NCI-H1092 treated with DMSO at 0.1 percent for 48 hours (cell line): ENCODE data around the gene APBB2.

ENCODE experiments used
- DNase-seq: peaks from one replicate; lab custom pipeline; 2025; lab: John Stamatoyannopoulos, UW

The APBB2 gene

DNA sequence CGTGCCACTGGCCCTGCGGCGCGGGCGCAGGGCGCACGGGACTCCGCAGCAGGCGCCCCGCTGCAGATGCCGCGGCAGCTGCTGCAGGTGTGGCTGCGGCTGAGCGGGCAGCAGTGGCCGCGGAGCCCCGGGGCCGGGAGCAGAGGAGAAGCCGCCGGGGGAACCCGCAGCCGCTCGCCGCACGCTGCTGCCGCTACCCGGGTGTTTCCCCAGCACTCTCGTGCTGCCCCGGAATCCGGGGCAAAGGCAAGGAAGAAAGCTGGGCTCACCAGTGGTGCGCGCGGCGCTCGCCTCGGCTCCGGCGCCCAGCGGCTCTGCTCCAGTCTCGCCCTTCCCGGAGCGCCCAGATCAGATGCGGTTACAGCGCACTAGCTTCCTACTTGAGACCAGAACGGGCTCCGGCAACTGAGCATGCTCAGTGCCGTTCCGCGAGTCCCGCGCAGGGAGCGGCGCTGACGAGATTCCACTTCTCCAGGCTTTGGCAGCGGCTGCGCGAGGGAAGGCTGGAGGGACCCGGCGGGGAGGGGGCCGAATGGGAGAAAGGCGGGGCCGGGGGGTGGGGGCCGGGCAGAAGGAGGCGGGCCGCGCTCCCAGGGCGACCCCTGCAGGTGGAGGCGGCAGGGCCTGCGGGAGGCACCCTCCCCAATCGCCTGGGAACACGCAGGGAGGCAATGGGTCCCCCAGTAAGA lies at the start of gene APBB2:
Gene APBB2, minus strand, starts transcription at position 407 of the 689 bp plus-strand sequence. CDS start 181,288 bp downstream, outside the sequence.
- peak; percentile 96 for DNase-seq

DNA sequence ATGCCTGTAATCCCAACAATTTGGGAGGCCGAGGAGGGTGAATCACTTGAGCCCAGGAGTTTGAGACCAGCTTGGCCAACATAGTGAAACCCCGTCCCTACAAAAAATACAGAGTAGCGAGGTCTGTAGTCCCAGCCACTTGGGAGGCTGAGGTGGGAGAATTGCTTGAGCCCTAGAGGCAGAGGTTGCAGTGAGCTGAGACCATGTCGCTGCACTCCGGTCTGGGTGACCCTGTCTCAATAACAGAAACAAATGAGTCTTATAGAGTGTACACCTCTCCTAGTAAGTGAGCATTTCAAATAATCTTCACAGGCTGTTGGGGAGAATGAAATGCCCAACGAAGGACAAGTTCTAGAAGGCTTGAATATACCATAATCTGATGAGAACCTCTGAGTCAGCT lies 47.9 kb upstream of the APBB2 start:
- no peak for DNase-seq

DNA sequence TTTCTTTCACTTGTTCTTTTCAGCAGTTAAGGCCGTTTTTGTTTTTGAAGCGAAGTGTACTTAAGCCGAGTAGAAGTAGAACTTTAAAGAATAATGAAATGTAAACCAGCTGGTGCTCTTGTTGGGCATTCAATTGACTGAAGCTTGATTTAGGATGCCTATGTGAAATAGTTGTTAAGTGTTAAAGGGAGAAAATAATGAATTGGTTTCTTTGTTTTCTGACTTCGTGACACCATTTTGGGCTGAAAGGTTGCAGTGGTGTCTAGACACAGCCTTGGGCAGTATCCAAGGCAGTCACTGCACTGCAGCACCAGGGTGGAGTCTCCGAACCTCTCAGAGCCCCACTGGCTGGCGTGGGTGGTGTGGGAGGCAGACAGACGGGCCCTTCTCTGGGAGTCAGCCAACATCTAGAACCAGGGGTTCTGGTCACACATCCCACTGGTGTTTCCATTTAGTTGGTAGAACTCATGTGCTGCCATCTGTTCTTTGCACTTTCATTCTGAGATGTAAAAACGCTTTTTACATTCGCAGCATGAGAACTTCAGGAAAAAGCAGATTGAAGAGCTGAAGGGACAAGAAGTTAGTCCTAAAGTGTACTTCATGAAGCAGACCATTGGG lies 45.9 kb upstream of the APBB2 start:
- DNase-seq, result no peak

DNA sequence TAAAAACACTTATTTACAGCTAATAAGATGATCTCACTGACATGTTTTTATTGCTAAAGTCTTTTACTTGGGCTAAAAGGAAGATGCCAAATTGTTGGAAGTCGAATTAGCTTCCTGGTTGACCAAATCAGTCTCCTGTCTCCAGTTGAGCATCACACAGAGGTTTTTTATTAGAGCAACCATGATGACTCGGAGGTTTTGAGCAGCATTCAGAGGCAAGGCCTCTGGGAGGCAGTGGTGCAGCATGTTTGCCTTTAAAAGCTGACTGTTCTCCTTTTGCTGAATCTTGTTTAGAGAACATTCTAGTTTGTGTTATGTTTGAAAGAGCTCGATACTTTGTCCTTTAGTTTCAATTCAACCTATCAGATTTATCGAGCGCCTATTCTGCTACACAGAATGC lies 44.4 kb upstream of the APBB2 start:
- DNase-seq, result peak; percentile 28

DNA sequence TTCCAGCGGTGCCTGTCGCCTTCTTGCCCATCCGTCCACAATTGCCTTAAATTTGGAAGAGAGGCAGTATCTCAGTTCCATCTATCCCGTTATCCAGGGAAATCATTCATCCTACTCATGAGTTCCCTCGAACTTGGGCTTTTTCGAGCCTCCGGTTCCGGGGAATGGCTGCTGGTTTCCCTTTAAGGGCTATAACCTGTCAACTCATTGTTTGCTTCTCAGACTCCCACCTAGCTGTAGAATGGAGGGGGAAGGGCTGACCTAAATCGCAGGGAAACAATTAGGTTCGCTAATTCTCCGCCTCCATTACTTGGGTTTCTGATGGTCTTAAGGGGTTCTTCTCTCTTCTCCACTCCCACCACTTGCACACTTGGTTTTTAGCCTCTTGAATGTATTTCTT lies 43.6 kb upstream of the APBB2 start:
- DNase-seq, result peak; percentile 24

DNA sequence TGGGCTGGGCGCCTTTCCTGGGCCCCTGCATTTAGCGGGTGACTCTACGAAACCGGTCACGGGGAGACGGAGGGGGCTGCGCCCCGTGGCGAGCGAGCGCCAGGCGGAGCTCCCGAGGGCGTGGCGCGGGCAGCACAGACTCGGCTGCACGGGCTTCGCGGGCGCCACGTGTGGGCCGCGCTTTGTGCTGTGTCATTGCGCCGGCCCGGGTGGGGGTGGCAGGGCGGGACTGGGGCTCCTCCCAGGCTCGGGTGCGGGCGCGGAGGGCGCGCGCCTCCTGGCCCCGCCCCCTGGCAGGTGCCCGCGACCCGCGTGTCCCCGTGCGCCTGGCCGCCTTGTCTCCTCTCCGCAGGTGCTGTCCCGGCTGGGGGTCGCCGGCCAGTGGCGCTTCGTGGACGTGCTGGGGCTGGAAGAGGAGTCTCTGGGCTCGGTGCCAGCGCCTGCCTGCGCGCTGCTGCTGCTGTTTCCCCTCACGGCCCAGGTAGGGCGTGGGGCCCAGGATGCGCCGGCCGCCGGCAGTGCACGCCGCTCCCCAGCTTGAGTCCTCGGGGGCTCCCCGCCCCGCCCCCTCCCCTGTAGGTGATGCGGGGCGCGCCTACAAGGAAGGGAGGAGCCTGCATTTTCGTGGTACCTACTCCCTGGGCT lies 43.0 kb upstream of the APBB2 start:
- DNase-seq, result peak; percentile 67

DNA sequence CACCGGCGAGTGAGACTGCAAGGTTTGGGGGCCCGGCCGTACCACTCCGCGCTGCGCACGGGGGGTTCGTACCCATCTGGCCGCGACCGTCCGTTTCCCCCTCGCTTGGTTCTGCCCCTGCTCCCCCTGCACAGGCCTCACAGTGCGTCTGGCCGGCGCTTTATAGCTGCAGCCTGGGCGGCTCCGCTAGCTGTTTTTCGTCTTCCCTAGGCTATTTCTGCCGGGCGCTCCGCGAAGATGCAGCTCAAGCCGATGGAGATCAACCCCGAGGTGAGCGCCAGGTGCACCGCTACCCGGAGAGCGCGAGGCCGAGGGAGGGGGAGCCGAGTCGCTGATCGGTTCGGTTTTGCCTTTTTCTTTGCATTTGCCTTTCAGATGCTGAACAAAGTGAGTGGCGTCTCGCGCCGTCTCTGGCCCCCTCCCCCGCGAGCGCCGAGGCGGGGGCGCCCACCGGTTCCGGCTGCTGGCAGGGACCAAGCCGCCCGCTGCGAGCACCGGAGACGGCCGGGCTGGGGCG lies 42.5 kb upstream of the APBB2 start, which contains the start of gene UCHL1:
Gene UCHL1, plus strand, starts transcription at position 189 of the 517 bp plus-strand sequence. Its CDS starts 49 bp downstream, at position 238.
- DNase-seq, result peak; percentile 96

DNA sequence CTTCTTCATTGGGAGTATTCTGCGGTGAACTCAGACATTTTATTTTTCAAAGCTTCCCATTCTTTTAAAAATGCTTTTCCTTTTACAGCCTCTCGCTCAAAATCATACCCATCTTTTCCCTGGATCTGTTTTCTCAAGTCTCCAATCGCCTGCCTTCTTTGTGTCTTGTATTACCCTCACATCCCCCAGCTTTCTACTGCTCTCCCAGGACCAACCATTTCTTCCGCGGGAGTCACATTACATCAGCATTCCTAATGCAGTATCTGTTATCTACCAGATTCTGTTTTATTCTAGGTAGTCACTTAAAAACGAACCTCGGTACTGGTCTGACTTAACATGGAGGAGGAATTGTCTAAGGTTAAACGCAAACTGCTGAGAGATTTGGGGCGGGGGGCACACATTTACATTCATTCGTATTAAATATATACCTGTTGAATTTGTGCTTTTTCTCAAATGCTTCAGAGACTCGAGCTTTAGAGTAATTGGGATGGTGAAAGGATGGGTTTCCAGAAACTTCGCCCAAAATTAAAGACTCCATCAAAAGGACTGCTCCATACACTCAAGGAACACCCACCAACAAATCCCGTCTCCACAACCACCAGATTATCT lies 41.9 kb upstream of the APBB2 start:
- peak; percentile 60 for DNase-seq

DNA sequence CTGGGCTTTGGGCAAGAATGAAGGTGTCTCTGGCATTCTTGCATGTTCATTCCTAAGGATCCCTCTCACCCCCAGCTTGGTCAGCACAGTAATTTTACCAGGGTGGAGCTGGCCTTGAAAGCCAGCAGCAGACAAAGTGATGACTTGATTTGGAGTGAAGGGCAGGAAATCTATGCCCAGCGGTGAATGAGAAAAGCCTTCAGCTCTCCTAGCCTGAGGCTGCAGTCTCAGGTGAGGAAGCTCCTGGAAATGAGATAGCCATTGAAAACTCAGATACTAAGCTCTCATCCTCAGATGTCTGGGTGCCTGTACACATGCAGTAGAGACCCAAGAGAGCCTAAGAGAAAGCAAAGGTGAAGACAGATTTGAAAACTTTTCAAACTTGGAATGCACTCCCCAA lies 31.6 kb upstream of the APBB2 start:
- DNase-seq, result no peak

DNA sequence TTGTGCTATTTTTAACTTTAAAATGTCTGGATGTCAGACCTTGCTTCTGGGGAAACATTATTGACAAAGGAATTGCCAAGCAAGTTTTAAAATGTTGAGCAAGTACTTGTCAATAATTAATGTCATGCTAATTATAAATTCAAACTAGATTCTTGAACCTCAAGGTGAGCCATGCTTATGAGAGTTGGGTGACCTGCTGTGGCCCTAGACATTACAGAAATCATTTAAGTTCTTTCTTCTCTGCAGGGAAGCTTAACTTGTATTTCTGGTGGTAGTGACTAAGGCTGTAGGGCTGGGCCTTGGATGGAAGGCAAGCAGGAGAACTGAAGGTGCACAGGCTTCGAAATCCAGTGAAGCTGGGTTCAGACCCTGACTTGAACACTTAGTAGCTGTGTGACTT lies 27.6 kb upstream of the APBB2 start:
- DNase-seq, result no peak

DNA sequence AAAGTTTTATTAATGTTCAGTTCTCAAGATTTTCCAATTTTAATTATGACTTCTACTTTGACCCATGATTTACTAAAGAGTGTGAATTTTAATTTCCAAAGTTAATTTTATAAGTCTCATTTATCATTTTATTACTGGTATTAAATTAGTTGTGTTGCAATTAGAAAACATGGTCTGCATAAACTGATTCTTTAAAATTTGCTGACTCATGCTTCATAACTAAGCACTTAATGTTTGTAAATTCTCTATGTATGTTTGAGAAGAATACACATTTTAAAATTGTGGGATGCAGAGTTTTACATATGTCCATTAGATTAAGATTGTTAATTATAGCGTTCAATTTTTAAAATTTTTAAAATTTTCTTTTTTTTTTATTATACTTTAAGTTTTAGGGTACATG lies 22.2 kb upstream of the APBB2 start:
- no peak for DNase-seq

DNA sequence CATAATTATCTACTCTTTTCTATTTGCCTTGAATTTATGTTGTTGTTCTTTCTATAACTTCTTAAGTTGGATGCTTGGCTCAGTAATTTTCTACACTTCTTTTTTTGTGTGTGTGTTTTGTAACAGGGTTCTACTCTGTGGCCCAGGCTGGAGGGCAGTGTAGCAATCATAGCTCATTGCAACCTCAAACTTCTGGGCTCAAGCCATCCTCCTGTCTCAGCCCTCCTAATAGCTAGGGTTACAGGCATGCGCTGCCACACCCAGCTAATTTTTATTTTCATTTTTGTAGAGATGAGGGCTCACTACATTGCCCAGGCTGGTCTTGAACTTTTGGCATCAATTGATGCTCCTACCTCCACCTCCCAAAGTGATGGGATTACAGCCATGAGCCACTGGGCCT lies 21.7 kb upstream of the APBB2 start:
- DNase-seq, result no peak

DNA sequence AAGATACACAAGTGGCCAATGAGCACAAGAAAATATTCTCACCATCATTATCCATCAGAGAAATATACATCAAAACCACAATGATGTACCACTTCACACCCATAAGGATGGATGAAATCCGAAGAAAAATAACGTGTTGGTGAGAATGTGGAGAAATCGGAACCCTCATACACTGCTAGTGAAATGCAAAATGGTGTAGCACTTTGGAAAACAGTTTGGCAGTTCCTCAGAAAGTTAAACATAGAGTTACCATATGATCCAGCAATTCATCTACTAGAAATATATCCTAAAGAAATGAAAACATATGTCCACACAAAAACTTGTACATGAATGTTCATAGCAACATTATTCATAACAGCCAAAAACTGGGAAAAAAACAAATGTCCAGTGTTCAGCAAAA lies 18.5 kb upstream of the APBB2 start:
- no peak for DNase-seq

DNA sequence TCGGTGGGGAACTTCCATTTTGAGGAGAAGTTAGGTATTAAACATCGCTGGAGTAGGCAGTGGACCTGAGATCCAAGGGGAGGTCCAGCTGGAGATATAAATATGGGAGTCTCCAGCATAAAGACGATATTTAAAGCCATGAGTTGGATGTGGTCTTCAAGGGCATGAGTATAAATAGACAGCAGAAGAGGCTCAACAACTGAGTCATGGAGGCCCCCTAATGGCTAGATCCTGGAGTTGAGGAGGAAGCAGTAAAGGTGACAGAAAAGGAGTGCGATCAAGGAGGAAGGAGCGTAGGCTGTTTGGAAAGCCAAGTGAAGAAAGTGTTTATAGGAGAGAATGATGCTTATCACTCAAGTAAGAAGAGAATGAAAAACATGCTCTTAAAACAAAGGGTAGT lies 18.1 kb upstream of the APBB2 start:
- no peak for DNase-seq

DNA sequence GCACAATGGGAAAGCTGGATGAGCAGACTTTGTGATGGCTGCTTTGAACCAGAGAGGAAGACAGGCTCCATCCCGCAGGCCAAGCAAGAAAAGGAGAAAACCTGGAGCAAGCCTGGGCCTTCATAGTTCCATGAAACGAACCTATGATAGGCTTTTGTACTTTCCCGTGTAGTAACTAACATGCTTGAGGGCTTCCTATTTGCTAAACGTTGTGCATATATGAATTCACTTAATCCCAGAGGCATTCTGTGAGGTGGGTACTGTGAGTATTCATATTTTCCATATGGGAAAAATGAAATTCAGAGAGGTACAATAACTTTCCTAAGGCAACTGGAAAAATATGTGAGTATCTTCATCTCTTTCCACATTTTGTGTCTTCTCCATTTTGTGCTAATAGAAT lies 13.6 kb upstream of the APBB2 start:
- DNase-seq, result no peak

DNA sequence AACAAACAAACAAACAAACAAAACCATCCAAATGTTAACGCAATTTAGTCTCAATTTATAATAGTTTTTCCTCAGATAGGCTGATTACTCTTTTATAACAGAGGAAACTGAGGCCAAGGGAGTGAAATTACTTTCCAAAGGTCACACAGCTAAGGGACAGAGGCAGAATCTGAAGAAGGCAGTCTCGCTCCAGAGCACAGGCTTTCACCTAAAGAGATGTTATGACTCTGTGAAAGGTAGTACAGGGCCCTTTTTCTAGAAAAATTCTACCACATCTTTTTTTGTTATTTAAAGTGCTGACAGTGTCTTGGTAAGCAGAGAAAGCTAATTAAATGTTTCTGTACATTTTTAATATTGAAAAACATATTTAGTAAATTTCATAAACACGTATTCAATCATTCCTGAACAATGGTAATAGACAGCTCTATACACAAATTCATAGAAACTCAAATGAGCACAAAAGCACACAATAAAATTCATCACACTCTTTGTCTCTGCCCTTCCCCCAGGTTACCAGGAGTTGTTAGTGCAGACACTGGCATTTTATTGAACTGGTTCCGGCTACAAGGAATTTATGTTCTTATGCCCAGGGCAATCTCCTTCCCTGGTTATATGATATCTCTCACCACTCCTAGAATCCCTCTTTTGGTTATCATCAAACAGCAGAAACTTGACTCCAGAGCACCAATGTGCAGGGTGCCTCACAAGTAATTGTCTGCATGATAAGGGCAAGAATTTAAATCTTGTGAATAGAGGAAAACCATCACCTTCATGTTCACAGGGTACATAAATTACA lies 7.7 kb upstream of the APBB2 start:
- no peak for DNase-seq

DNA sequence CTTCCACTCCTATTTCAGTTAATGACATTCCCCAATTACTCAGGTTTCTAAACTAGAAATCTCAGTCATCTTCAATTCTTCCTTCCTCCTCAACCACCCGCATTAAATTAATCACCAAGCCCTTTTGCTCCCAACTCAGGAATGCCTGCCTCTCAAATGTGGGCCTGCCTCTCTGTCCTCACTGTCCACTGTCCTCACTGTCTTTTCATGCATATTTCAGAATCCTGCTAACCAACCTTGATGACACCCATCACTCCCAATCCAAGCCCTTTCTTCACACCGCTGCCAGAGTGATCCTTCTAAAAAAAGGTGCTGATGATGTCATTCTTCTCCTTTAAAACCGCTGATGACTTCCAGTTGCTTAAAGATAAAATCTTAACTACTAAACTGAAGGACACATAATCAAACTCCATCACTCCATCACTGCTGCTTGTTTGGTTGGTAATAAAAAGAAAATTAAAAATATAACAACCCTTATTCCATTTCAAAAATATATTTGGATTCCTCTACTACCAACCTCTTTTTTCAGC lies 5.1 kb upstream of the APBB2 start:
- DNase-seq, result no peak

DNA sequence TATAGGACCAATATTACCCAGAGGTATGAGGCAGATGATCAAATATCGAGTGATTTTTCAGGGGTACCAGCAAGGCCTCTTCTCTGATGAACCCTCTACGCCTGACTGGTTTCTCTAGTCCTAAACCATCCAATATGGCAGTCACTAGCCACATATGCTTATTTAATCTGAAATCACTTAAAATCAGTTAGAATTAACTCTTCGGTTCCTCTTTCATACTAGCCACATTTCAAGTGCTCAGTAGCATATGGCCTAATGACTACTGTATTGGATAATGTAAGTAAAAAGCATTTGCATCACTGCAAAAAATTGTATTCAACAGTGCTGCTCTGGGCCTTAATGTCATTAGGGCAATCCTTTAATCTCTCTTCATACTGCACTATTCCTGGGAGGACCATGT lies 4.4 kb upstream of the APBB2 start:
- no peak for DNase-seq

DNA sequence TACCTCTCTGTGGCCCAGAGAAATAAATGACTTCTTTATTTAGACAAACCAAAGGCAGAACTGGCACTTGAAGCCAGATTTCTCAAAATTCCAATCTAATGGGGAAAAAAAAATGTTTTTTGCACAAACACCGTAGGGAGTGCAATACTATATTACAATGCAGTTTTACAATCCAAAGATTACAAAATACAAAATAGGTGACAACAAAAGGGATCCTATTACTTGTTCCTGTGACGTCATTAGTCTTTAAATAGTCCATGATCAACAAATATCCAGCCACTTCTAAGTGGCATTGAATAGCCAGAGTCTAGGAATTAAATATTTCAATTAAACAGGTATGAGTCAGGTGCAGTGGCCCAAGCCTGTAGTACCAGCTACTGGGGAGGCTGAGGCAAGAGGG lies 3.0 kb upstream of the APBB2 start:
- DNase-seq, result no peak

DNA sequence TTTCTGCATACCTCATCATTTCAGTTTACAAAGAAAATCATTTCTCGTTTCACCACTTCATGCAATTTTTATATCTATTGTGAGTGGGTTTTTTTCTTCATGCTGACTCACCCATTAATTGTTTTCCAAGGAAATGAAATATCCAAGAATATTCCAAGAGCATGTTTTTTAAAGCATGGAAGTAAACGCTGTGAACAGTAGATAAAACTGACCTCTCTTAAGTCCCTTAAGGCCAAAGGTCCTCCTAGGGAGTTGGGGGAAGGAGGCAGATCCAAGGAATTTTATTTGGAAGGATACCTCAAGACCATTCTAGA lies 2.6 kb upstream of the APBB2 start:
- DNase-seq, result no peak

DNA sequence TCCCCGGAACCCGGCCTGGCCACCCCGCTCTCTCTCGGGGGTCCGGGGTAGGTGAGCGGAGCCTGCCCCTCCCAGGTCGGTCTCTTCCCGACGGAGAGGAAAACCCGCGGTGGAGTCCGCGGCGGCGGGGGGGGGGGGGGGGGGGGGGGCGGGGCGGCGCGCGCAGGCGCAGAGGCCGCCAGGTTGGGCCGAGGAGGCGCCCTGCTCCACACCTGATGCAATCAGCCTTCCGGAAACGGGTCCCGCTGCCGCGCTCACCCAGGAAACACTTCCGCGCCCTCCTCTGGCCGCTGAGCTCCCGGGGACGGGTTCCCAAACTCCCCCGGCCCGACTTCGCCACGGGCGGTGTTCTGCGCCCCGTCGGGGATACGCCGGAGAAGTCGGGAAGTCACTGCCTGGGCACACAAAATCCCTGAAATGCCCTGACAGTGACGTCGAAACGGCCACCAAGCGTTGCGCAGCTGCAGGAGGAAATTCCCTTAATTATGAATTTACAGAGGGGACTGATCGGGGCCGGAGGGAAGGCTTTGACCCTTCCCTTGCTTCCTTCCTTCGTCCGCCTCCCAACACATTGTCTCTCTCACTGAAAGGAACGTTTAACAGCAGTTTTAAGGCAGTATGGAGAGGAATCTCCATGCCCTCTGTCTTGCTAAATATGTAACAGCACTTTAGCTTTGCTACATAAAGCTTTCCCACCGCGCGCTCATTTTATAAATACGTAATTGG lies 2.1 kb upstream of the APBB2 start:
- peak; percentile 85 for DNase-seq
